ENCODE results near the gene PABPC1L2B. TPM values are rescaled to one million over a fixed set of nuclear protein-coding genes. Genes with fewer than 3 reads are reported as not detected.
"Not testable (repeated sequence)": the region's sequence is repeated elsewhere in the genome, so short reads cannot be mapped to it uniquely, and the experiment has no call there.

The PABPC1L2B gene
- total RNA-seq (2013; cell fraction: nucleolus; rRNA removed), result not detected in 2 replicates
- total RNA-seq (2014; rRNA removed), result not detected in 2 replicates
- total RNA-seq (2014; rRNA removed; fragmentation: Illumina TruSeq; extraction: Trizol), result not detected in 2 replicates
- not detected in 2 replicates for total RNA-seq (2021)
- not detected for polyA plus RNA-seq (2011; ENCODE audit: low read depth)
- not detected in 2 replicates for polyA plus RNA-seq (2011; rRNA removed)
- polyA plus RNA-seq (2011; cell fraction: cytosol; rRNA removed), result not detected in 2 replicates
- polyA plus RNA-seq (2011; cell fraction: nucleus; rRNA removed), result not detected in 2 replicates
- polyA plus RNA-seq (2012), result not detected in 2 replicates
- polyA plus RNA-seq (2014; fragmentation: Illumina TruSeq; extraction: Trizol), result not detected in 2 replicates
- polyA plus RNA-seq (2014; fragmentation: Nextera tagmentation; extraction: Ambion mirVana), result not detected
- polyA plus RNA-seq (2014; rRNA removed), result not detected in 2 replicates
- not detected for polyA plus RNA-seq (2016; fragmentation: Nextera tagmentation; extraction: Ambion mirVana)
- polyA minus RNA-seq (2011; rRNA and poly(A)+ RNA removed), result not detected in 2 replicates
- polyA minus RNA-seq (2011; cell fraction: cytosol; rRNA and poly(A)+ RNA removed), result not detected in 2 replicates
- polyA minus RNA-seq (2011; cell fraction: nucleus; rRNA and poly(A)+ RNA removed), result not detected in 2 replicates
- not detected for Bru-seq, nascent RNA
- not detected for BruChase-seq, experiment 1, labeled RNA remaining after a 6-hour chase
- not detected for BruChase-seq, experiment 2, labeled RNA remaining after a 2-hour chase
- long read RNA-seq, experiment 1, result 0 reads
- long read RNA-seq, experiment 2, result 0 reads

DNA sequence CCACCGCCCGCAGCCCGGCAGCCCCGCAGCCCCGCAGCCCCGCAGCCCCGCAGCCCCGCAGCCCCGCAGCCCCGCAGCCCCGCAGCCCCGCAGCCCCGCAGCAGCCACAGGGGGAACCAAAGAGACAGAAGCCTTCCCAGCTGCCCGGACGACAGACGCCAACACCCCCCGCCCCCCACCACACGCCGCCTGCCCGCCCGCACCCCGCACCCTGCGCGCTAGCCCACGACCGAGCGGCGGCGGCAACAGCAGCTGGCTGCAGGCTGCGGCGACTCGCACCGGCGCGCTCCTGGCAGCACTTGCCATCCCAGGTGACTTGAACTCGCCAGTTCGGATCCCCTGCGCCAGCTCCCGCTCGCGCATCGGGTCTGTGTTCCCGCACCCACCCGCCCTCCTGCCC is at the start of gene PABPC1L2B:
TSS of gene PABPC1L2B (plus strand) at position 207 of the 400 bp plus-strand sequence. CDS start 704 bp downstream, outside the sequence.
- intact Hi-C loops (cut with micrococcal nuclease; ENCODE audit: unreplicated experiment); H4K20me1 ChIP-seq (ENCODE audit: control insufficient read depth, insufficient read depth); H3K9me3 ChIP-seq (replicated peaks; ENCODE audit: control insufficient read depth, insufficient read depth, low read length); DNase-seq (ENCODE audit: low read depth, low spot score); H3K4me3 ChIP-seq; CTCF ChIA-PET; H3K36me3 ChIP-seq (ENCODE audit: control insufficient read depth in 2 of 2, insufficient read depth in 2 of 2, low read length in 1 of 2); FAIRE-seq; RAD21 ChIA-PET (ENCODE audit: unreplicated experiment); H3K9ac ChIP-seq (ENCODE audit: control insufficient read depth, insufficient read depth, low read length); H2AFZ ChIP-seq (ENCODE audit: control insufficient read depth, low read depth, low read length); H3K27ac ChIP-seq (ENCODE audit: control insufficient read depth, insufficient read depth); in situ Hi-C loops (cut with MboI); SMC1A ChIA-PET (ENCODE audit: uncharacterized antibody, unreplicated experiment); ATAC-seq; H3K79me2 ChIP-seq (ENCODE audit: control insufficient read depth, insufficient read depth, low read length); BruUV-seq (replicated peaks); H3K27me3 ChIP-seq (replicated peaks in 1 of 2; ENCODE audit: control insufficient read depth in 2 of 2, insufficient read depth in 2 of 2, low read length in 1 of 2); H3K4me2 ChIP-seq (ENCODE audit: control insufficient read depth, insufficient read depth); POLR2A ChIA-PET; H3K4me1 ChIP-seq (ENCODE audit: control insufficient read depth, insufficient read depth, low read length): not testable (repeated sequence)
- WGBS (ENCODE audit: insufficient coverage, insufficient replicate concordance, low lambda C conversion rate, missing lambda C conversion rate), result no CpG with 5 or more reads among the region's 44 CpGs

DNA sequence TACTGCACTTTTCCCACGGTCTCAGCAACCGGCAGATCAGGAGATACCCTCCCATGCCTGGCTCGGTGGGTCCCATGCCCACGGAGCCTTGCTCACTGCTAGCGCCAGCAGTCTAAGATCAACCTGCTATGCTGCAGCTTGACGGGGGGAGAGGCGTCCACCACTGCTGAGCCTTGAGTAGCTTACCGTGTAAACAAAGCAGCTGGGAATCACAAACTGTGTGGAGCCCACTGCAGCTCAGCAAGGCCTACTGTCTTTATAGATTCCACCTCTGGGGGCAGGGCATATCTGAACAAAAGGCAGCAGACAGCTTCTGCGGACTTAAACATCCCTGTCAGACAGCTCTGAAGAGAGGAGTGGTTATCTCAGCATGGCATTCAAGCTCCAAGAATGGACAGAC is 42.8 kb upstream of the PABPC1L2B start:
- CTCF ChIA-PET; H3K36me3 ChIP-seq (ENCODE audit: control insufficient read depth in 2 of 2, insufficient read depth in 2 of 2, low read length in 1 of 2); H3K4me1 ChIP-seq (ENCODE audit: control insufficient read depth, insufficient read depth, low read length); BruUV-seq (replicated peaks); H3K9ac ChIP-seq (ENCODE audit: control insufficient read depth, insufficient read depth, low read length); H3K9me3 ChIP-seq (replicated peaks; ENCODE audit: control insufficient read depth, insufficient read depth, low read length); in situ Hi-C loops (cut with MboI); POLR2A ChIA-PET; H3K4me2 ChIP-seq (ENCODE audit: control insufficient read depth, insufficient read depth); H3K27ac ChIP-seq (ENCODE audit: control insufficient read depth, insufficient read depth); SMC1A ChIA-PET (ENCODE audit: uncharacterized antibody, unreplicated experiment); RAD21 ChIA-PET (ENCODE audit: unreplicated experiment); H3K4me3 ChIP-seq; H3K79me2 ChIP-seq (ENCODE audit: control insufficient read depth, insufficient read depth, low read length); DNase-seq (ENCODE audit: low read depth, low spot score); H3K27me3 ChIP-seq (replicated peaks in 1 of 2; ENCODE audit: control insufficient read depth in 2 of 2, insufficient read depth in 2 of 2, low read length in 1 of 2); H2AFZ ChIP-seq (ENCODE audit: control insufficient read depth, low read depth, low read length); FAIRE-seq; ATAC-seq; intact Hi-C loops (cut with micrococcal nuclease; ENCODE audit: unreplicated experiment); H4K20me1 ChIP-seq (ENCODE audit: control insufficient read depth, insufficient read depth): not testable (repeated sequence)
- no CpG with 5 or more reads among the region's 9 CpGs for WGBS (ENCODE audit: insufficient coverage, insufficient replicate concordance, low lambda C conversion rate, missing lambda C conversion rate)

- H3K36me3 ChIP-seq (ENCODE audit: control insufficient read depth in 2 of 2, insufficient read depth in 2 of 2, low read length in 1 of 2); DNase-seq (ENCODE audit: low read depth, low spot score); BruUV-seq (replicated peaks); SMC1A ChIA-PET (ENCODE audit: uncharacterized antibody, unreplicated experiment); H2AFZ ChIP-seq (ENCODE audit: control insufficient read depth, low read depth, low read length); H3K79me2 ChIP-seq (ENCODE audit: control insufficient read depth, insufficient read depth, low read length); H3K4me3 ChIP-seq; POLR2A ChIA-PET; H4K20me1 ChIP-seq (ENCODE audit: control insufficient read depth, insufficient read depth); H3K4me2 ChIP-seq (ENCODE audit: control insufficient read depth, insufficient read depth); ATAC-seq; intact Hi-C loops (cut with micrococcal nuclease; ENCODE audit: unreplicated experiment); H3K9ac ChIP-seq (ENCODE audit: control insufficient read depth, insufficient read depth, low read length); FAIRE-seq; H3K27me3 ChIP-seq (replicated peaks in 1 of 2; ENCODE audit: control insufficient read depth in 2 of 2, insufficient read depth in 2 of 2, low read length in 1 of 2); in situ Hi-C loops (cut with MboI); H3K4me1 ChIP-seq (ENCODE audit: control insufficient read depth, insufficient read depth, low read length); RAD21 ChIA-PET (ENCODE audit: unreplicated experiment); CTCF ChIA-PET; H3K9me3 ChIP-seq (replicated peaks; ENCODE audit: control insufficient read depth, insufficient read depth, low read length); H3K27ac ChIP-seq (ENCODE audit: control insufficient read depth, insufficient read depth): not testable (repeated sequence)
- no CpG with 5 or more reads among the region's 5 CpGs for whole genome bisulfite sequencing (ENCODE audit: insufficient coverage, insufficient replicate concordance, low lambda C conversion rate, missing lambda C conversion rate)
Observed at GRCh38 chrX:72971859-72972258, 30.9 kb upstream of the PABPC1L2B start.

- H3K36me3 ChIP-seq (ENCODE audit: control insufficient read depth in 2 of 2, insufficient read depth in 2 of 2, low read length in 1 of 2); POLR2A ChIA-PET; FAIRE-seq: not testable (repeated sequence)
Observed at GRCh38 chrX:72974885-72975284, 27.9 kb upstream of the PABPC1L2B start.

More at GRCh38 chrX:72974885-72975284, 27.9 kb upstream of the PABPC1L2B start:
- H3K9me3 ChIP-seq (replicated peaks; ENCODE audit: control insufficient read depth, insufficient read depth, low read length); H3K4me2 ChIP-seq (ENCODE audit: control insufficient read depth, insufficient read depth); intact Hi-C loops (cut with micrococcal nuclease; ENCODE audit: unreplicated experiment); H2AFZ ChIP-seq (ENCODE audit: control insufficient read depth, low read depth, low read length); H3K27me3 ChIP-seq (replicated peaks in 1 of 2; ENCODE audit: control insufficient read depth in 2 of 2, insufficient read depth in 2 of 2, low read length in 1 of 2); H3K4me3 ChIP-seq; ATAC-seq; RAD21 ChIA-PET (ENCODE audit: unreplicated experiment); H3K9ac ChIP-seq (ENCODE audit: control insufficient read depth, insufficient read depth, low read length); H3K79me2 ChIP-seq (ENCODE audit: control insufficient read depth, insufficient read depth, low read length); CTCF ChIA-PET; H4K20me1 ChIP-seq (ENCODE audit: control insufficient read depth, insufficient read depth); in situ Hi-C loops (cut with MboI); H3K4me1 ChIP-seq (ENCODE audit: control insufficient read depth, insufficient read depth, low read length); DNase-seq (ENCODE audit: low read depth, low spot score); H3K27ac ChIP-seq (ENCODE audit: control insufficient read depth, insufficient read depth); BruUV-seq (replicated peaks); SMC1A ChIA-PET (ENCODE audit: uncharacterized antibody, unreplicated experiment): not testable (repeated sequence)
- no CpG with 5 or more reads among the region's 7 CpGs for WGBS (ENCODE audit: insufficient coverage, insufficient replicate concordance, low lambda C conversion rate, missing lambda C conversion rate)
